Measurements from ENCODE around the gene JAZF1. TPM values are rescaled to one million over a fixed set of nuclear protein-coding genes. Genes with fewer than 3 reads are reported as not detected.

JAZF1 gene
- total RNA-seq, 1 experiment from 2014 or later, result 9.1 TPM

- Histone ChIP-seq H3K4me1 (ENCODE audit: insufficient read depth, low read length) (no peaks in the 10 kb centered on the region), H4K5ac (ENCODE audit: insufficient read length, low read depth, low read length) (no peak overlapping the region), H3K9me3 (ENCODE audit: control insufficient read depth, low read depth, low read length) (no peaks in the 10 kb centered on the region), H3K4me2 (ENCODE audit: insufficient read depth, insufficient read length, low read length) (no peak overlapping the region), H4K20me1 (ENCODE audit: control insufficient read depth, insufficient read depth, insufficient read length) (no peaks in the 10 kb centered on the region), H2AFZ (ENCODE audit: low read length) (no peak overlapping the region), H3K79me2 (ENCODE audit: insufficient read depth, low read length) (no peaks in the 10 kb centered on the region), H2BK5ac (ENCODE audit: insufficient read length, low read length) (no peak overlapping the region), H2BK120ac (ENCODE audit: low read depth, low read length, poor library complexity, severe bottlenecking) (no peak overlapping the region), H3K9ac (ENCODE audit: extremely low read depth, insufficient read length, low read length) (no peak overlapping the region), H3T11ph (ENCODE audit: low read length) (no peak overlapping the region), H3K18ac (ENCODE audit: insufficient read length, low read depth, low read length) (no peak overlapping the region), H3K4ac (ENCODE audit: low read depth, low read length) (no peak overlapping the region), H3K56ac (ENCODE audit: insufficient read length, low read depth, low read length) (no peak overlapping the region), H3K23ac (ENCODE audit: insufficient read length, low read depth, low read length) (no peak overlapping the region), H3K27ac (ENCODE audit: insufficient read length, low read depth, low read length) (no peak overlapping the region), H2BK20ac (ENCODE audit: low read depth, low read length, poor library complexity, severe bottlenecking) (no peak overlapping the region), H3K27me3 (ENCODE audit: insufficient read depth, low read length) (no peaks in the 10 kb centered on the region), H4K8ac (replicated peaks; ENCODE audit: insufficient read length, low read depth, low read length) (no peak overlapping the region), H2AK5ac (ENCODE audit: insufficient read length, low read length) (no peak overlapping the region), H2BK15ac (ENCODE audit: low read depth, low read length) (no peak overlapping the region), H3K23me2 (ENCODE audit: insufficient read length, low read depth, low read length, poor library complexity, severe bottlenecking) (no peaks in the 10 kb centered on the region), H3K14ac (ENCODE audit: insufficient read depth, low read length) (no peak overlapping the region), H2BK12ac (ENCODE audit: insufficient read length, low read depth, low read length) (no peak overlapping the region), H3K79me1 (ENCODE audit: insufficient read depth, low read depth, low read length, poor library complexity, severe bottlenecking) (no peaks in the 10 kb centered on the region), H4K91ac (ENCODE audit: insufficient read length, low read depth, low read length) (no peak overlapping the region)
- no peak for TF ChIP-seq CTCF (conservative IDR thresholded peaks at IDR 0.05)
- H3K36me3 Mint-ChIP-seq (ENCODE audit: insufficient read depth in 1 of 3, low read depth in 3 of 3), result no peaks in the 10 kb centered on the region; a peak in 1 of 7 replicates
- WGBS (ENCODE audit: extremely low coverage, insufficient read length, low lambda C conversion rate), result no CpG with 5 or more reads among the region's 6 CpGs
- H3K4me3 Mint-ChIP-seq, result no peak overlapping the region
- DNase-seq, result no peak
- H3K27ac Mint-ChIP-seq, result no peak overlapping the region
- H3K9me3 Mint-ChIP-seq, result no peaks in the 10 kb centered on the region
- H3K27me3 Mint-ChIP-seq (ENCODE audit: low read depth), result no peaks in the 10 kb centered on the region
- H3K4me1 Mint-ChIP-seq, result peaks cover 3% of the 10 kb centered on the region in 2 experiments; a peak in 2 of 4 replicates
Observed at GRCh38 chr7:27944643-27945042, 236.0 kb downstream of the JAZF1 start.
